Spleen (tissue), 7 donors: Measurements from ENCODE around the gene MTERF4.

Experiments
- CTCF ChIP-seq, 11 experiments: fragments of 200-600 bp in 7 of 11; fragments of 450-650 bp in 4 of 11; sonication (generic) in 4 of 11; IDR thresholded peaks in 8 of 11; conservative IDR thresholded peaks in 3 of 11; 1 replicate in 7 of 11; 2 replicates in 4 of 11; pipeline versions ENCODE4 v1.4.0 to v1.8.0; 2016 to 2021; ENCODE audit warnings: antibody characterized with exemption in 11 of 11, inconsistent platforms in 4 of 11, mild to moderate bottlenecking in 1 of 11
- POLR2A ChIP-seq, 3 donors: fragments of 450-650 bp; IDR thresholded peaks; one replicate each; pipeline ENCODE4 v1.5.1; 2017; ENCODE audit warnings: antibody characterized with exemption in 3 of 3, mild to moderate bottlenecking in 1 of 3
- POLR2AphosphoS5 ChIP-seq, 3 donors: sonication (generic); formaldehyde crosslinking; IDR thresholded peaks; one replicate each; pipeline ENCODE4 v1.5.1; 2017; ENCODE audit warnings: antibody characterized with exemption in 3 of 3
- donor health status: DM: no; HTN: no; CAD: no; lungs with moderate emphysema.
- donor health status: DM: no; HTN: no; CAD: no.
- donor health status: DM: no; HTN: no; CAD: no.

GRCh38 chr2:241130316-241130715 lies 28.2 kb upstream of the MTERF4 start:
- TF ChIP-seq POLR2A (IDR thresholded peaks at IDR 0.05), result no peak
- TF ChIP-seq CTCF (IDR thresholded peaks at IDR 0.05 in 8 of 11, conservative IDR thresholded peaks at IDR 0.05 in 3 of 11), result no peak
- no peak for TF ChIP-seq POLR2AphosphoS5 (IDR thresholded peaks at IDR 0.05)
